HG03442 (cell line): ENCODE results near the gene CABP4.

Experiments
- ATAC-seq: cut with Tn5 transposase; IDR thresholded peaks from one replicate; pipeline ENCODE4 v1.9.1; 2021; ENCODE audit warnings: mild to moderate bottlenecking, moderate library complexity; ENCODE audit not compliant: unreplicated experiment

The CABP4 gene

GRCh38 chr11:67435031-67435726 is 20.0 kb upstream of the CABP4 start:
- ATAC-seq: no peak

GRCh38 chr11:67435727-67436458 is 19.3 kb upstream of the CABP4 start:
- no peak for ATAC-seq

GRCh38 chr11:67436459-67437081 is 18.6 kb upstream of the CABP4 start:
- ATAC-seq: no peak

- no peak for ATAC-seq
These were observed 17.9 kb upstream of the CABP4 start, which contains the start of gene PTPRCAP for GRCh38 chr11:67437082-67437808. TSS of gene PTPRCAP (minus strand) at chr11:67437682. CDS start at chr11:67437619, 63 bp downstream.

GRCh38 chr11:67437809-67438157 is 17.4 kb upstream of the CABP4 start:
- no peak for ATAC-seq

- ATAC-seq: no peak
These were observed 16.8 kb upstream of the CABP4 start for GRCh38 chr11:67438158-67438902.

- ATAC-seq: no peak
These were observed 15.6 kb upstream of the CABP4 start for GRCh38 chr11:67439321-67440228.

- ATAC-seq: no peak
These were observed 14.7 kb upstream of the CABP4 start for GRCh38 chr11:67440229-67441097.

- ATAC-seq: no peak
These were observed 14.0 kb upstream of the CABP4 start for GRCh38 chr11:67441098-67441563.

- no peak for ATAC-seq
These were observed 13.3 kb upstream of the CABP4 start for GRCh38 chr11:67441731-67442351.

- no peak for ATAC-seq
These were observed 12.4 kb upstream of the CABP4 start for GRCh38 chr11:67442504-67443404.

- ATAC-seq: no peak
These were observed 9.6 kb upstream of the CABP4 start for GRCh38 chr11:67445515-67445914.

- no peak for ATAC-seq
These were observed 6.9 kb upstream of the CABP4 start for GRCh38 chr11:67448220-67448609.

- no peak for ATAC-seq
These were observed 5.9 kb upstream of the CABP4 start for GRCh38 chr11:67449116-67449844.

- no peak for ATAC-seq
These were observed 4.1 kb upstream of the CABP4 start for GRCh38 chr11:67450796-67451657.

GRCh38 chr11:67451658-67451976 is 3.5 kb upstream of the CABP4 start:
- ATAC-seq: no peak
